ENCODE results near the gene MTA3.

Gene MTA3

DNA sequence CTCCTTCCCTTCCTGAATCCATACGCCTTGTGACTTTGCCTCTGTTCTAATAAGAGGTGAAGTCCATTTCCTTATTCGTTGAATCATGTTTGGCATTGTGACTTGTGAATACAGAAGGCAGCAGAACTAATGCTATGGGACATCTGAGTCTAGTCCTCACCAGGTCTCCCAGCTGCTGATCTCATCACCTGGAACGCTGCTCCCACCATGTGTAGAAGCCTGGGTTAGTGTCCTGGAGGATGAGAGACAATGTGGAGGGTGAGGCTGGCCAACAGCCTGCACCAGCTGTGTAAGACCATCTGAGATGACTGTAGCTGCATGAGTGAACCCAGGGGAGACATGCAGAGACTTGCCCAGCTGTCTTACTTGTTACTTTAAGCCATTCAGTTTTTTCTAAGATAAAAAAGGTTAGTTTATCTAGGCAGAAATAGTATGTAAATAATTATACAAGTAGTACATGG lies 227.4 kb downstream of the MTA3 start:
- DNase-seq (no peak), ATAC-seq (no peak)
- no peaks in the 10 kb centered on the region for H3K9me3 Mint-ChIP-seq
- H3K4me3 Mint-ChIP-seq: peak overlapping the region in 1 of 2 donors; percentile 24
- H3K27me3 Mint-ChIP-seq: peaks cover 34% of the 10 kb centered on the region
- H3K4me1 Mint-ChIP-seq: peaks cover 73% of the 10 kb centered on the region
- H3K27ac Mint-ChIP-seq: peak overlapping the region in 1 of 2 donors; percentile 21

- Mint-ChIP-seq H3K4me3 (peak overlapping the region in 1 of 2 donors; percentile 12), H3K27ac (peak overlapping the region; percentile 49 to 90), H3K27me3 (peaks cover 26% of the 10 kb centered on the region), H3K9me3 (no peaks in the 10 kb centered on the region), H3K4me1 (peaks cover 73% of the 10 kb centered on the region)
- DNase-seq (no peak), ATAC-seq (peak; percentile 51)
Observed at GRCh38 chr2:42796427-42797248, 228.2 kb downstream of the MTA3 start.

DNA sequence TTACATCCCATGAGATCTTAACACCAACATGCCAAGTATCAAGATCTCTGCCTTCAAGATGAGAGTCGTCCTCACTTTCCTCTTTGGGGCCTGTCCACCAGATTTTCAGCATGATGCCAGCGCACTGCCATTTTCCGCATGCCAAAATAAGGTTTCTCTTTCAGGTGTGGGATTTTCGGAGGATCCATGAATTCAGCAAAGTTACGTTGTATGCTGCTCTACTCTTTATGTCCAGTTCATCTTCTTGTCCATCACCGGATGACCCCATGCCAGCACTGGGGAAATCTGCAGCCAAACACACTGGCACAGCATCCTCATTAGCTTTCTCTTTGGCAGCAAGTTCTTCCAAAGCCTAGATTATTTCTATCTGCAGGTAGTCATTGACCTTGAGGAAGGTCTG lies 228.8 kb downstream of the MTA3 start:
- Mint-ChIP-seq H3K27ac (no peak overlapping the region), H3K4me1 (peaks cover 69% of the 10 kb centered on the region), H3K9me3 (no peaks in the 10 kb centered on the region), H3K27me3 (peaks cover 20% of the 10 kb centered on the region), H3K4me3 (no peak overlapping the region)
- DNase-seq (no peak), ATAC-seq (no peak)

GRCh38 chr2:42799881-42800280 lies 231.4 kb downstream of the MTA3 start:
- ATAC-seq: no peak
- Mint-ChIP-seq H3K9me3 (no peaks in the 10 kb centered on the region), H3K27me3 (no peaks in the 10 kb centered on the region), H3K4me3 (no peak overlapping the region), H3K4me1 (peaks cover 50% of the 10 kb centered on the region), H3K27ac (no peak overlapping the region)
- no peak for DNase-seq

DNA sequence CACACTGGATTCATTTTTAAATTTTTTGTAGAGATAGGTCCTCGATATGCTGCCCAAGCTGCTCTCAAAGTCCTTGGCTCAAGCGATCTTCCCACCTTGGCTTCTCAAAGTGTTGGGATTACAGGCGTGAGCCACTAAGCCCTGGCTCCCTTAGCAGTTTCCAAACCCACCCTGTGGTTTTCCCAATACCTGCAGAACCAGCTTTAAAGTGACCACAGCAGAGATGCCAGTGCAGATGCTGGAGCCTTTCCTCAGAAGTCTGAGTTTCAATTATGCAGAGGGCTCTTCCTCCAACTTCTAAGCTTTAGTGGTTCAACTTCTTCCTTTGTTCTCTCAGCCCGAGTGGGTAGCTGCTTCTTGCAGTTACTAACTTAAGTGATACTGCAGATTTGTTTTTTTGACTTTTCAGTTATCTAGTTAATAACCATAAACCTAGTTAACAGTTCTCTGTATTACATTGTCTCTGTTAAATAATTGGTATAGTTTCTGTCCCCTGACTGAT lies 232.1 kb downstream of the MTA3 start:
- H3K4me3 Mint-ChIP-seq: no peak overlapping the region
- no peak for DNase-seq
- H3K9me3 Mint-ChIP-seq: no peaks in the 10 kb centered on the region
- H3K27me3 Mint-ChIP-seq: no peaks in the 10 kb centered on the region
- H3K27ac Mint-ChIP-seq: peak overlapping the region in 1 of 2 donors; percentile 41
- no peak for ATAC-seq
- H3K4me1 Mint-ChIP-seq: peaks cover 43% of the 10 kb centered on the region

DNA sequence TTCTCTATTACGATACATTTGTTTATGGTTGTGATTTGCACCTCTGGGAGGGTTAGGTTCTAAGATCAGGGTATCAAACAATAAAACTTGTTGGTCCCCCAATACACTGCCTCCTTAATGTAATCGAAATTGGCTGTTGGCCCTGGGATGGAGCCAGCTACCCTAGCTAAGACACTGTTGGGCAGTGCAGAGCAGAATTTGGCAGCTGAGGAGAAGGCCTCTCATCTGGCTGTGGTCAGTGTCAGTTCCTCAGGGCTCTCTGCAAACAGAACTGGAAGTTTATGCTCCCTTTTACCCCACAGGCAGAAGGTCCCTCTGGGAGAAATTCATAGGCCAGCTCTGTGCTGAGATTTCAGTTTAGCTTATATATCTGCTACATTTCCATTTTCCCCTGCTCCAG lies 232.5 kb downstream of the MTA3 start:
- no peak for DNase-seq
- no peak overlapping the region for H3K4me3 Mint-ChIP-seq
- H3K9me3 Mint-ChIP-seq: no peaks in the 10 kb centered on the region
- peaks cover 39% of the 10 kb centered on the region for H3K4me1 Mint-ChIP-seq
- ATAC-seq: no peak
- no peak overlapping the region for H3K27ac Mint-ChIP-seq
- H3K27me3 Mint-ChIP-seq: no peaks in the 10 kb centered on the region

DNA sequence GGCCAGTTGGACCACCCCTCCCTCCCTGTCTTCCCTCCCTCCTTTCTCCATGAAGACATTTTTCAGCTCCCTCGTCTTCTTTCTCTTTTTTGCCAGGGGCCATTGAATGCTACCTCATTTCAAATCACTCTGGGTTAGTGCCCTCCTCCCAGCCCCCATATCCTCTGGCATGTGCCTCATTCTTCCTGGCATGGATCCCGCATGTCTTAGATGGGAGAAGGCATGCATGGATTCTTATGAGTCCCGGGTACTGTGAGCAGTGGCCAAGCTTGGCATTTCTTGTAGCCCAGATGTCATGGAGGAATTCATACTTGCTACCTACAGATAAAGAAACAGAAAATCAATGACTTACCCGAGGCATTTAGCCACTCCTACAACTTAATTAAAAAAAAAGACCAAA lies 232.9 kb downstream of the MTA3 start:
- no peak for DNase-seq
- ATAC-seq: no peak
- no peak overlapping the region for H3K27ac Mint-ChIP-seq
- no peaks in the 10 kb centered on the region for H3K27me3 Mint-ChIP-seq
- H3K4me3 Mint-ChIP-seq: no peak overlapping the region
- H3K9me3 Mint-ChIP-seq: no peaks in the 10 kb centered on the region
- H3K4me1 Mint-ChIP-seq: peaks cover 35% of the 10 kb centered on the region

DNA sequence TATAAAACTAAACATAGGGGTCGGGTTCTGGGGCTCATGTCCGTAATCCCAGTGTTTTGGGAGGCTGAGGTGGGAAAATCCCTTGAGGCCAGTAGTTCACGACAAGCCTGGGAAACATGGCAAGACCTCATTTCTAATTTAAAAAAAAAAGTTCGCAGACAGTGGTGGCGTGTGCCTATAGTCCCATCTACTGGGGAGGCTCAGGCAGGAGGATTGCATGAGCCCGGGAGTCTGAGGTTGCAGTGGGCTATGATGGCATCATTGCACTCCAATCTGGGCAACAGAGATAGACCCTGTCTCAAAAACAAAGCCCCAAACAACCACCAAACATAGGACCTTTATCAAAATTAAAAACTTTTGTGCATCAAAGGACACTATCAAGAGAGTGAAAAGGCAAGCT lies 233.7 kb downstream of the MTA3 start:
- H3K4me1 Mint-ChIP-seq: peaks cover 27% of the 10 kb centered on the region
- no peaks in the 10 kb centered on the region for H3K9me3 Mint-ChIP-seq
- peak overlapping the region in 1 of 2 donors; percentile 51 for H3K27ac Mint-ChIP-seq
- ATAC-seq (no peak), DNase-seq (no peak)
- no peaks in the 10 kb centered on the region for H3K27me3 Mint-ChIP-seq
- H3K4me3 Mint-ChIP-seq: no peak overlapping the region

DNA sequence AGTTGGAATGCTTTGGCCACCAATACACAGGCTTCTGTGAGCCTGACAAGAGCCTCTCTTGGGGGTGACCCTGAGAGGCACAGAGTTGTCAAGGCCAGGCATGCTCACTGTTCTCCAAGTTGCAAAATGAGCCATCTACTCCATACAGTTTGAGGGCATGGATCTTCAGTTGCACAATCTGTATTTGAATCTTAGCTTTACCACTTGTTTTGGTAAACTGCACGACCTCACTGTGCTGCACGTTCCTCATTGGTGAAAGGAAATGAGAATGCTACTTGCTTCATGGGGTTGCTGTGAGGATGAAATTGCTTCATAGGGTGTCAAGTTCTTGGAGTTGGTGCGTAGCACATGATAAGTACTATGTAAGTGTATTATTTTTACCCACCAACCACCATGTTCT lies 235.9 kb downstream of the MTA3 start:
- peaks cover 30% of the 10 kb centered on the region for H3K4me1 Mint-ChIP-seq
- DNase-seq: no peak
- no peak for ATAC-seq
- no peak overlapping the region for H3K4me3 Mint-ChIP-seq
- H3K27me3 Mint-ChIP-seq: no peaks in the 10 kb centered on the region
- no peak overlapping the region for H3K27ac Mint-ChIP-seq
- no peaks in the 10 kb centered on the region for H3K9me3 Mint-ChIP-seq

DNA sequence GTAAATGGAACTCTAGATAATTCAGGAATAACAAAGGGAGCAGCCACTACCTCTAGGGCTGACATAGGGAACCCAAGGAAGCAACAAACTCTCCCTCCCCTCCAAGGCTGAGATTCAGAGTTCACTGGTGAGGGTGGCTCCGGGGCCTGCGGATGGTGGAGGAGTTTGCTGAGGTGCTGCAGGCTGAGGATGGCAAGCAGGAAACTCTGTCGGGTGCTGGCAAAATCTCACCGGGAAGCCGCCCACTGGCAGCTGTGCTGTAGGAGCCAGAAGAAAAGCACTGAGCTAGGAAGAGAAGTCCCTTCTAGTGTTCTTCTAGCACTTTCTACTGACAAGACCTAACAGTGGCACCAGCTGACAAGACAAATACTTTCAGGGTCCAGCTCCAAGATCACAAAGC lies 236.5 kb downstream of the MTA3 start:
- ATAC-seq (no peak), DNase-seq (no peak)
- Mint-ChIP-seq H3K27me3 (no peaks in the 10 kb centered on the region), H3K4me3 (no peak overlapping the region), H3K27ac (no peak overlapping the region), H3K9me3 (no peaks in the 10 kb centered on the region), H3K4me1 (peaks cover 26% of the 10 kb centered on the region)
